Limb (tissue), 2 donors: ENCODE results near the gene ATF5.

Experiments used
- DNase-seq, 2 donors: peaks; one replicate each; pipeline ENCODE4 v3.0.0-alpha.2; 2016; ENCODE audit errors: extremely low spot score in 2 of 2

Gene ATF5

DNA sequence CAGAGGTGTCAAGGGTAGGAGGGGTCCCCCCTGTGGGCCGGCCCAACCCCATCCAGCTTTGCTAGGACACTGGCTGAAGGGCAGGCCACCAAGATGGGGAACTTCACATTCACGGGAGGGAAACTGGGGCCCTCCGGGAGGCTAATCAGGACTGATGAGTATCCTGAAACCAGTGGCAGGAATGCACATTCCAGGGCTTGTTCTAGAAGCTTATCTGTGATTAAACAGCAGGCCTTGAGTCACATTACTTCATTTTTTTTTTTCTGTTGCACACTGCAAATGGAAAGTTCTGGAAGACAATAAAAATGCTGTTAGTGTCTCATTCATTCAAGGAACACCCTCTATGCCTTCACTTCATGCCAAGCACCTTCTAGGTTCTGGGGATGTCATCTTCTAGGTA, 47.5 kb downstream of the ATF5 start:
- no peak for DNase-seq

GRCh38 chr19:49977076-49977475, 48.1 kb downstream of the ATF5 start:
- no peak for DNase-seq

GRCh38 chr19:49977881-49978280, 48.9 kb downstream of the ATF5 start:
- DNase-seq, result no peak

GRCh38 chr19:49978324-49978723, 49.3 kb downstream of the ATF5 start:
- no peak for DNase-seq

DNA sequence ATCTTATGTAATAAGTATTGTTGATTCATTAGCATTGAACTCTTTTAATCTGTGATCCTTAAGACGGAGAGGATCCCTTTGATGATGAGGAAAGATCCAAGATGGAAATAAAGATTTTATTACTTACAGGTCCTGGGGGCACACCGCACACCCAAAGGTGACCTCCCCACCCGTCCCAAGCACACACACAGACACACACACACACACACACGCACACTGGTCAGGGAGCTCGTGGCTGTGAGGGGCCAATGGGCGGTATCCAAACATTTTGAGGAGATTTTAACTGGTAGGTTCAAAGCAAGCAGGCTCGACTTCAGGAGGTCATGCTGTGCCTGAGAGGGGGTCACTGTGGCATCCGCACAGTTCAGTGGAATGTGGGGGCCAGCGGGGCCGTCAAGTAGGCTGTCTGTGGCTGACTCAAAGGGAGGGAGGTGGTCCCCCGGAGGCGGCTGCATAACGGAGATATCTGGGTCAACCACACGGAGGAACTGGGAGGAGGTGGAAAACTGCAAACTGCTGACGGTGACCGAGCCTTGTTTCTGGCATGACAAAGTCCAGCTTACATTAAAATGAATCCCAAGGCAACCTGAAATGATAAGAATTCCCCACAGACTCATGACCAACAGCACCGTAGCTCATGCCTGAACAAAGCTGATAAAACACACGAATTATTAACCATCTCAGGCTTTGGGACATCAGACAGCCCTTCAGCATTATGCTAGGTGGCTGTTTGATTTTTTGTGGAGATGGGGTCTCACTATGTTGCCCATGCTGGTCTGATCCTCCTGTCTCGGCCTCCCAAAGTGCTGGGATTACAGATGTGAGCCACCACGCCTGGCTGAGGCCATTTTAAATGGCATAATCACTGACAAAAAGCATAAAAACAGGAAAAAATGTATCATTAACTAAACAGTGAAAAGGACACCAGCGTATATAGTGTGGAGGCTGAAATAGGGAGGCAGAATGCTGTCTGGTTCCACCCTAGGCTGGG, 52.9 kb downstream of the ATF5 start:
- DNase-seq, result no peak
